NOMO-1 treated with dmso at 0.1 percent for 144 hours (cell line): ENCODE results near the gene UBR4.

ENCODE experiments used
- DNase-seq: peaks from one replicate; lab custom pipeline; 2025; ENCODE audit not compliant: unreplicated experiment; lab: John Stamatoyannopoulos, UW

UBR4 gene

GRCh38 chr1:19074361-19074901 lies 135.6 kb downstream of the UBR4 start:
- no peak for DNase-seq

- no peak for DNase-seq
Measured at GRCh38 chr1:19073311-19074186, 136.5 kb downstream of the UBR4 start.

DNA sequence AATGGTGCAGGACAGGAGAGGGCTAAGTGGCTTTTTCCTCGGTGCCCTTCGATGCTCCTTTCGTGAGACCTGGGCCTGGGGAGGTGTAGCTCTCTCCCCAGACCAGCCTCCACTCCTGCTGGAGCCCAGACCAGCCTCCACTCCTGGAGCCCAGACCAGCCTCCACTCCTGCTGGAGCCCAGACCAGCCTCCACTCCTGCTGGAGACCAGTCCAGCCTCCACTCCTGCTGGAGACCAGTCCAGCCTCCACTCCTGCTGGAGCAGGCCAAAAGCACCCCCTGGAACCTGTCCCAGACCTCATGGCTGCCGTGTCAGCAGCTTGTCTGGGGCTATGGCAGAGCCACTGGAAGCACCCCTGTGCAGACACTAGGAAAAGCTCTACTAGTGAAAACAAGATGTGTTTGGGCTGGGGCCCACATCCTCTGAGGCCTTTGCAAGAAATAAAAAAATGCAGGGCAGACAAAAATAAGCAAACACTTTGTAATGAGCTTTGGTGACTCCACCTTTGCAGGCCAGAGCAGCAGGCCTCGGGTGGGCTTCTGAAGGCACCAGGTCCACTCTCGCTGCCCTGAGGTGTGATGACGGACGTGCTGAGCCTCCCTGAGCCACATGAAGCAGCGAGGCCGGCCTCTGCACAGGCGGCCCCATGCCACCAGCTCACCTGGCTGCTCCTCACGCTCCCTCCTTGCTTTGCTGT lies 137.6 kb downstream of the UBR4 start:
- DNase-seq: no peak

- DNase-seq: no peak
Measured at GRCh38 chr1:19071674-19072281, 138.3 kb downstream of the UBR4 start.

DNA sequence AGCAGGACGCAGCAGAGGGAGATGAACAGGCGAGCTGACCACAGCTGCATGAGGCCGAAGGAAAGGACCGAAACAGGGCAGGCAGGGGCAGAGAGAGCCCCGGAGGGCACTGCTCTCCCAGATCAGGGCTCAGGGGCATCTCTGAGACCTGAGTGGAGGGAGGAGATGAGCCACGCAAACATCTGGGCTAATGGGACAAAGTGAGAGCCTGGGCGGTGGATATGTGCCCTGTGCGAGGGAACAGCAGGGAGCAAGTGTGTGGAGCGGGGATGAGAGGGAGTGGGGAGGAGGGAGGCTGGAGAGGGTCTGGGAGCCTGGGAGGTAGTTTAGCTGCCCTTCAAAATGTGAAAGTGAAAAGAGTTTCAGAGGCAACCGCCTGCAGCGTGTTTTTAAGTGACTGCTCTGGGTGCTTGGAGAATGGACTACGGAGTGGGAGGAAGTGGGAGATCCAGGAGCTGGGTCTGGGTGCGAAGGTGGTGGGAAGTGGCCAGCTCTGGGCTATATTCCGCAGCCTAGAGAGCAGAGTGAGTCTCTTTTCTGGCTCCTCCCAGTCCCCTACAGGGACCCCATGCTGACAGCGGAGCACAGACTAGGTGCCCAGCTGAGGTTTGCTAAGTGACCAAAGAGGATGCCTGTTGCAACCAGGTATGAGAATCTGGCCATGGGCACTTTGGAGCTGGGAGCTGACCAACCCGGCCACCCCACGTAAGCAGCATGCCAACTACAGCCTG lies 139.0 kb downstream of the UBR4 start:
- no peak for DNase-seq

- DNase-seq: no peak
Measured at GRCh38 chr1:19070197-19070651, 139.8 kb downstream of the UBR4 start.

DNA sequence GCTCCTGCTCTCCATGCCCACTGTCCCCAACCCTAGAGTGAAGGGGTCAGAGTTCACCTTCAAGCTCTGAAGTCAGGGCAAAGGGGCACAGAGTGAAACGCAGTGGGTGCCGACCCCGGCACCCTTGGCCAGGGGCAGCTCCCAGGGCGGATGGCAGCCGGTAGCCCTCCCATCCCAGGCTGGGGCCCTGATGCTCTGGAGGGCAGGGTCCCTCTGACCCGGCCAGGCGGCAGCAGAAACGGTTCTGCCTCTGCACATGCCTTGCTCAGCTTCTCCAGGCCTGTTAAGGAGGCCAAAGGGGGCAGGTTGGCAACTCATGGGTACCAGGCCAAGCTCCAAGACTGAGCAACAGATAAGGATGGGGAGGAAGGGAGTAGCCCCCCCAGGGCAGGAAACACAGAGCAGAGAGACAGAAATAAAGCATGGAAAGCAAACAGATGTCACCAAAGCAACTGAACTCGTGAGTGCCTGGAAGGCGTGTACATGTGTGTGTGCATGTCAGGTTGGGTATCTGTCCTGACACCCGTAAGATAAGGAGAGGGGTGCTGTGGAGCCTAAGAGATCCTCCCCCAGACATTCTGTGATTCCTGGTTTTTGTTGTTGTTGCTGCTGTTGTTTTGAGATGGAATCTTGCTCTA lies 141.3 kb downstream of the UBR4 start:
- no peak for DNase-seq

GRCh38 chr1:19067912-19068638 lies 142.0 kb downstream of the UBR4 start:
- no peak for DNase-seq

GRCh38 chr1:19067182-19067911 lies 142.7 kb downstream of the UBR4 start:
- no peak for DNase-seq

GRCh38 chr1:19066874-19067181 lies 143.2 kb downstream of the UBR4 start:
- DNase-seq: no peak

DNA sequence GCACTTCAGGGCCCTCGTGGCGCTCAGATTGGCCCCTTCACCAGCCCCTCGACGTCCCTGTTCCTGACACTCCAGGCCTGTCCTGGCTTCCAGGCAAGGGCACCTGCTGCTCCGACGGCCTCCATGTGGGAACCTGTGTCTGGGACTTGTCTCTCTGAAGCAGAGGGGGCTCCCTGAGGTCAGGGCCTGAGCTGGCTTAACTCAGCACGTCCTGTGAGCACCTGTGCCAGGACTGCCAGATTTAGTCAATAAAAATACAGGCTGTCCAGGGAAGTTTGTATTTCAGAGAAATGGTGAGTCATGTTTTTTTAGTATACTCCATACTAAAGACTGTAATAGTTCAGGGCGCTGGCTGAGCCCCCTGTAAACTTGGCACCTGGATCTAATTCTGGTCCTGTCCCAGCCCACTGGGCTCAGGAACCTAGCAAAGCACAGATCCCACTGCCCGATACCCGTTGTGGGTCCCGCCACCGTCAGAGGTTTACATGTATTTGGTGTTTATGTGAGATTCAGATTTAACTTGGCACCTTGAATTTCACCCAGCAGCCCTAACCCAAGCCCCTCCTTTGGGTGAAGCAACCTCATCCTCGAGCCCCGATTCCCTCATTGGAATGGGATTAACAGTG lies 143.7 kb downstream of the UBR4 start:
- DNase-seq: no peak

DNA sequence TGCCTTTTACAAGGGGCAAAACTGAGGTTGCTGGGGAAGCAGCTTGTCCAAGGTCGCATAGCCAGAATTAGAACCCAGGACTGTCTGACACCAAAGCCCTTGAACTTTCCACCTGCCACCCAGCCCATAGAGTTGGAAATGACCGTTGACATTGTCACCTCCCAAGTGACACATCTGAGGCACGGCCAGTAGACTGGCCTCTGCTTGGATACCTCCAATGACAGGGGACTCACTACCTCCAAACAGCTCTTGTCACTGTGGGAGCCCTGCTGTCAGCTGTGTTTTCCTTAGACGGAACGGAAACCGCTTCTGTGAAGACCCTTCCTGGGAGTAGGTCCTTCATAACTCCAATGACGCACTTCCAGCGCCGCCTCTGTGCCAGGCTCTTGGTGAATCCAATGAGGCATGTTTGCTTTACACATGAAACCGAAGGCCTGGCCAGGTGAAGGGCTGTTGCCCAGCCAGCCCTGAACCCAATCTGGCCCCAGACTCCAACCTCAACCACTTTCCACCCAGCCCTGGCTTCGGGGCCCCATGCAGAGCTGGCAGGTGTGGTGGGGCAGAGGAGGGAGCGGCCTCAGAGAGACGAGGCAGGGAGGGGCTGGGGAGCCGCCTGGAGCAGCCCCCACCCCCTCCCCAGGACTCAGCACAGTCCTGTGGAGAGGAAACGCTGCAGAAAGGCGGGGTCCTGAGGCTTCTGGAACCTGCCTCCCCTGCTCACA lies 144.4 kb downstream of the UBR4 start:
- no peak for DNase-seq

GRCh38 chr1:19064906-19065450 lies 145.1 kb downstream of the UBR4 start:
- DNase-seq: no peak

GRCh38 chr1:19063122-19063521 lies 146.9 kb downstream of the UBR4 start:
- no peak for DNase-seq

GRCh38 chr1:19062258-19063029 lies 147.6 kb downstream of the UBR4 start:
- no peak for DNase-seq

- no peak for DNase-seq
Measured at GRCh38 chr1:19061798-19062197, 148.3 kb downstream of the UBR4 start.

GRCh38 chr1:19061343-19061742 lies 148.7 kb downstream of the UBR4 start:
- no peak for DNase-seq
